Measurements from ENCODE around the gene CRACDL. TPM values are rescaled to one million over a fixed set of nuclear protein-coding genes. Genes with fewer than 3 reads are reported as not detected.

CRACDL gene
- total RNA-seq, 4 donors from 2014 or later = 5.2 to 10.6 (median 8.1) TPM

DNA sequence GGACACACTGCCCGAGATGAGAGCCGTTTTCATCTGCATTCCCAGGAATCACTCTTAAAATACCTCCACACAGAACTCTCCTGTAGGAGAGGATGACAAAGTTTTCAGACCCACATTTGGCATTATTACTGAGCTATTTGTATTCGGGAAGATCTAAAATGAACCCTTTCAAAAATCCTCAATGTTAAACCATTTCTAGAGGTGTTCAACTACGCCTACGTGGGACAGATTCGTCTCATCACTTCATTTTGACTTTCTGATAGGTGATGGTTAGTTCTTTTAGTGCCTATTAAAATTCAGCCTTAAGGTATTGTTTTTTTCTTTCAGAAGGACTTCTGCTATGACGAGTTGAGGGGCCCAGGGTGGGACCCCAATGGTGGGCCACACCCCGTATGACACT lies 133.7 kb downstream of the CRACDL start:
- H3K27me3 ChIP-seq = no peaks in the 10 kb centered on the region
- H3K27ac ChIP-seq = peak overlapping the region in 1 of 3 donors; percentile 50
- H3K36me3 ChIP-seq = no peaks in the 10 kb centered on the region
- H3K4me1 ChIP-seq = peaks cover 20 to 26% of the 10 kb centered on the region in 2 donors
- intact Hi-C loops (cut with DNase I) = loop anchor here (10.0 kb wide), 1 partner anchor 68 kb away; the partner anchor contains the start of gene MGAT4A
- no peak overlapping the region for H3K4me3 ChIP-seq (replicated peaks in 1 of 3)
- WGBS, 2 donors = 91% methylated on average over 8 of the region's 8 CpGs
- H3K9me3 ChIP-seq = no peaks in the 10 kb centered on the region
- DNase-seq = no peak
- TF ChIP-seq, protein P1, sequence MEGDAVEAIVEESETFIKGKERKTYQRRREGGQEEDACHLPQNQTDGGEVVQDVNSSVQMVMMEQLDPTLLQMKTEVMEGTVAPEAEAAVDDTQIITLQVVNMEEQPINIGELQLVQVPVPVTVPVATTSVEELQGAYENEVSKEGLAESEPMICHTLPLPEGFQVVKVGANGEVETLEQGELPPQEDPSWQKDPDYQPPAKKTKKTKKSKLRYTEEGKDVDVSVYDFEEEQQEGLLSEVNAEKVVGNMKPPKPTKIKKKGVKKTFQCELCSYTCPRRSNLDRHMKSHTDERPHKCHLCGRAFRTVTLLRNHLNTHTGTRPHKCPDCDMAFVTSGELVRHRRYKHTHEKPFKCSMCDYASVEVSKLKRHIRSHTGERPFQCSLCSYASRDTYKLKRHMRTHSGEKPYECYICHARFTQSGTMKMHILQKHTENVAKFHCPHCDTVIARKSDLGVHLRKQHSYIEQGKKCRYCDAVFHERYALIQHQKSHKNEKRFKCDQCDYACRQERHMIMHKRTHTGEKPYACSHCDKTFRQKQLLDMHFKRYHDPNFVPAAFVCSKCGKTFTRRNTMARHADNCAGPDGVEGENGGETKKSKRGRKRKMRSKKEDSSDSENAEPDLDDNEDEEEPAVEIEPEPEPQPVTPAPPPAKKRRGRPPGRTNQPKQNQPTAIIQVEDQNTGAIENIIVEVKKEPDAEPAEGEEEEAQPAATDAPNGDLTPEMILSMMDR (IDR thresholded peaks at IDR 0.05) = no peak
- TF ChIP-seq POLR2A (IDR thresholded peaks at IDR 0.05) = no peak

DNA sequence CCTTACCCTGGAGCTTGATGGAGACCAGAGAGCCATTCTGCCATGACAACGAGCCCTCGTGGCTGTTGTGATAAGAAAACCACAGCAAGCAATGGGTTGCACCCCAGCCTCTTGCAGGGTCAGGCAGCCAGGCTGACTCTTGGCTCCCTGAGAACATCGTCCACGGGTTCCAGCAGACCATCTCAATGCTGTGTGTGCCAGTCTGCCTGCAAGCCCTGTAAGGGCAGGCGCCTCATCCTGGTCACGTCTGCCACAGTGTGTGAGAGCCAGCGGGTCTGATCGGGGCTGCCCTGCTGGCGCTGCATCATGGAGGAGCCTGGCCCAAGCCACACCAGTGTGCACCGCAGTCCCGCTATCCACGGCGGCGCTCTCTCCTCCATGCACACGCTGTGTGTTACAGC lies 134.1 kb downstream of the CRACDL start:
- Histone ChIP-seq H3K27ac (no peak overlapping the region), H3K9me3 (no peaks in the 10 kb centered on the region), H3K36me3 (no peaks in the 10 kb centered on the region), H3K27me3 (no peaks in the 10 kb centered on the region), H3K4me3 (replicated peaks in 1 of 3) (no peak overlapping the region), H3K4me1 (peaks cover 20 to 22% of the 10 kb centered on the region in 2 donors)
- intact Hi-C loops (cut with DNase I) = loop anchor here (10.0 kb wide), 1 partner anchor 67 kb away; the partner anchor contains the start of gene MGAT4A
- DNase-seq = no peak
- TF ChIP-seq, protein P1 (IDR thresholded peaks at IDR 0.05) = no peak
- TF ChIP-seq POLR2A (IDR thresholded peaks at IDR 0.05) = no peak
- WGBS, 2 donors = 85 to 89% methylated on average over 8 to 14 of the region's 15 CpGs

DNA sequence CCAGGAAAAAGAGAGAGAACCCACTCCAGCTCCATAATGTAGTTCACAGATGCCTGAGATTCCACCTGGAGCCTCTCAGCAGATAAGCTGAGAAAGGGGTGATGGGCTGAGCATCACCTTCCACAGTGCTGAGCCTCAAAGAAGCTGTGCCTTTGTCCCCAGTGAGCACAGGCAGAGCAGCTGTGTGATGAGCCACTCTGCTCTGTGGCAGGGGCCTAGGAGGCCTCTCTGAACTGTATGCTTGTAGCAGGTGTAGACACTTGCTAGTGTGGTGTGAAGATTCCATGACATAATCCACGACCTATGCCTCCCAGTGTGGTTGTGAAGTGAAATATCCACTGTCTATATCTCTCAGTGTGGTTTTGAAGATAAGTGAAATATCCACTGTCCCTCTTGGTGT lies 134.7 kb downstream of the CRACDL start:
- intact Hi-C loops (cut with DNase I) = loop anchor here (10.0 kb wide), 1 partner anchor 66 kb away; the partner anchor contains the start of gene MGAT4A
- Histone ChIP-seq H3K4me1 (peaks cover 15 to 16% of the 10 kb centered on the region in 2 donors), H3K36me3 (no peaks in the 10 kb centered on the region), H3K27ac (no peak overlapping the region), H3K9me3 (no peaks in the 10 kb centered on the region), H3K27me3 (no peaks in the 10 kb centered on the region), H3K4me3 (replicated peaks in 1 of 3) (no peak overlapping the region)
- WGBS, 2 donors = 90 to 100% methylated on average over 1 of the region's 1 CpG
- no peak for DNase-seq
- TF ChIP-seq POLR2A (IDR thresholded peaks at IDR 0.05) = no peak
- TF ChIP-seq, protein P1 (IDR thresholded peaks at IDR 0.05) = no peak

DNA sequence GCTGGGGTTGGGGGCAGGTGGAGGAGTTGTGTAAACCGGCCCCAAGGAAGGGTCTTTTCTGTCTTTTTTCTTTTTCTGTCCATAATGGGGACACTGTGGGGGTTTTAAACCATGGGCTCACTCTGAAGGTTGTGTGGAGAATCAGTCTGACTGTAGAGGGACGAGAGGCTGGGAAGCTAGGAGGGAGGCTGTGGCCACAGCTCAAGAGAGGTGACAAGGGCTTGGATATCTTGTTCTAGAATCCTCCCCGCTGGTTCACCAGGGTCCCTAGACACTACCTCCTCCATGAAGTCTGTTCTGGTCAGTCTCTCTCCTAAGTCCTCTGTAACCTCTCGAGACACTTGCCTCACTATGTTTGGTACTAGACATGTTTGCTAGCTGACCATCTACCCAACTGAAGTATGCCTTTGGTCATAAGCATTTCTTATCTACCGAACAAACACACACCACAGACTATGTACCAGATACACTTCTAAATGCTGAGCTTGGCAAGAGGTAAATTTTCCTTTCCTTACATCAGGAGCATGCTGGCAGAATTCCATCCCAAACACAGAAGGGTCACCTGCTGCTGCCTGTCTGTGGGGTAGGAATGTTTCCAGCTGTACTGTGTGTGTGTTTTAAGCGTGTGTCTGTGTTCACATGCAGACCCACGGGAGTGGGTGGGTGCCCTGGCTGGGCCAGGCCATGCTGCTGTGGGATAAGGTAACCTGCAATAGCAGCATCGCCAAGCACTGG lies 135.5 kb downstream of the CRACDL start:
- intact Hi-C loops (cut with DNase I) = loop anchor here (10.0 kb wide), 1 partner anchor 66 kb away; the partner anchor contains the start of gene MGAT4A
- peak overlapping the region in 1 of 3 donors; percentile 41 for H3K27ac ChIP-seq

More for the DNA sequence above, 135.5 kb downstream of the CRACDL start:
- H3K27me3 ChIP-seq = no peaks in the 10 kb centered on the region
- TF ChIP-seq POLR2A (IDR thresholded peaks at IDR 0.05) = no peak
- TF ChIP-seq, protein P1 (IDR thresholded peaks at IDR 0.05) = no peak
- WGBS, 2 donors = 76 to 78% methylated on average over 8 of the region's 8 CpGs
- no peak for DNase-seq
- H3K4me3 ChIP-seq (replicated peaks in 1 of 3) = no peak overlapping the region
- peaks cover 8 to 9% of the 10 kb centered on the region in 2 donors for H3K4me1 ChIP-seq
- H3K36me3 ChIP-seq = no peaks in the 10 kb centered on the region
- H3K9me3 ChIP-seq = no peaks in the 10 kb centered on the region
